Measurements from ENCODE around the gene ADSS1.

The ADSS1 gene

DNA sequence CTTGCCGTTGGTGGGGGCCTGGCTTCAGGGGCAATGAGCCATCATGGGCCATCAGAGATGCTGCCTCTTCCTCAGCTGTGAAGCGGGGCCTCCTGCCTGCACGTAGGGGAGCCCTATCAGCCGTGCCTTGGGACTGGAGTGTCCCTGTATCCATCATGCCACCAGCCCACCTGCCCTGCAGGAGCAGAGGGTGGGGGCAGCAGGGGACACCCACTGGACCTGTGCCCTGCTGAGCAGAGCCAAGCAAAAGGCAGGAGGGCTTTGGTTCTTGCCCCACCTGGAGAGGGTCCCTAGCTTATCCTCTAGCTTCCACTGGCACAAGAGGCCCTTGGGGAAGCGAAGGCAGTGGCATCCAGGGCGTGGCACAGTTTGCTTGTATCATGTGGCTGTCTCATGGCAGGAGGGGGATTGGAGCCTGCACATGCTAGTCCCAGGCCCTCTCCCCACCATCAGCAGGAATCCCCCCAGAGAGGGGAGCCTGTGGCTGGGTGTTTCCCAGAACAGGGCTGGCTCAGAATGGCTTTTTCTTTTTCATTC, 10.1 kb downstream of the ADSS1 start:
- DNase-seq (ENCODE audit: low read depth, low spot score): no peak

- no peak for DNase-seq (ENCODE audit: low read depth, low spot score)
Measured at GRCh38 chr14:104734601-104734990, 10.6 kb downstream of the ADSS1 start.

GRCh38 chr14:104734991-104735779, 11.2 kb downstream of the ADSS1 start:
- DNase-seq (ENCODE audit: low read depth, low spot score): no peak

DNA sequence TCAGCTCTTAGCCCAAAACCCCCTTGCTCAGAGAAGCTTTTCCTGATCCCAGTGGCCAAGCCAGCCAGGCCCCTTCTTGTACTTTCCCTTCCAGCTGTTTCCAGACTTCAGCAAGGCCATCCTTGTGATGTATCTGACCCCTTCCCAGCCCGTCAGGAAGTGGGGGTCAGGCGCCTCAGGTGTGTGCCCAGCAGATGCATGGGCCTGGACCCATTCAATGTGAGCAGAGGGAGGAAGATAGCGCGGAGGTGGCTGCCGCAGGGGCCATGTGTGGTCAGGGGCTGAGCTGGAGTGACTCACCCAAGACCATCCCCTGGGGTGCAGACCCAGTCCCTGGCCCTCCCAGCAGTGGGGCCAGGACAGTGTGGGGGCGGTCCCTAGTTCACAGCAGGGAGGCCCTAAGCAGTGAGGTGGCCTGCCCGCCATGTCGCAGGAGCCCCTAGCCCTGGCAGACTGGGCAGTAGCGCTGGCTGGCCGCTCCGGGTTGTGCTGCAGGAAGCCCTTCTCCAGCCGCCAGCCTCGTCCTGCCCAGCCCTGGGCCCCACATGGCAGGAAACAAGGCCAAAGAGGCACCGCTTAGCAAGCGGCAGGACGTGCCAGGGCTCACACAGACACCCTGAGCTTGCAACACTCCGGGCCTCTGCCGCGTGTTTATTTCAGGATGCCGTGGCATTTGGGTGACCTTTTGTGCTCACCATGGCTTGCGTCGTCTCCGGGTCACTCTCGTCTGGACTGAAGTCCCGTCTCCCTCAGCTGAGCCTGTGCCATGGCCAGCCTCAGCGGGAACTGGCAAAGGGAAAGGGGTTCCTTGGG, 12.0 kb downstream of the ADSS1 start:
- DNase-seq (ENCODE audit: low read depth, low spot score): no peak

- no peak for DNase-seq (ENCODE audit: low read depth, low spot score)
Measured at GRCh38 chr14:104738375-104739019, 14.5 kb downstream of the ADSS1 start.

DNA sequence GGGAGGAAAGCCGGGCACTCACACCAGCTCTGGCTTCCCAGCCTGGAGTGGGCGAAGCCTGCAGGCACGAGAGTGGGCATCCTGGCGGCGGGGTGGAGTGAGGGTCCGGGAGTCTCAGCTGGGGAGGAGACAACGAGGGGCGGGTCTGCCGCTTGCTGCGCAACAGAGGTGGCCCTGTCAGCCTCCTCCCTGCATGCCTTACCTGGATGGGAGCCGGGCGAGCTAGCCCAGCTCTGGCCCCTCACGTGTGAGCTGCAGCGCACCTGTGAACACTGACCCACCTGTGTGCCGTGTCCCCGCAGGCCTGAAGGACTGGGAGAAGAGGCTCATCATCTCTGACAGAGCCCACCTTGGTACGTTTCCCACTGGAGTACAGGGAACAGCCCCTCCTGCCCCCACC, 15.0 kb downstream of the ADSS1 start:
- DNase-seq (ENCODE audit: low read depth, low spot score): no peak

DNA sequence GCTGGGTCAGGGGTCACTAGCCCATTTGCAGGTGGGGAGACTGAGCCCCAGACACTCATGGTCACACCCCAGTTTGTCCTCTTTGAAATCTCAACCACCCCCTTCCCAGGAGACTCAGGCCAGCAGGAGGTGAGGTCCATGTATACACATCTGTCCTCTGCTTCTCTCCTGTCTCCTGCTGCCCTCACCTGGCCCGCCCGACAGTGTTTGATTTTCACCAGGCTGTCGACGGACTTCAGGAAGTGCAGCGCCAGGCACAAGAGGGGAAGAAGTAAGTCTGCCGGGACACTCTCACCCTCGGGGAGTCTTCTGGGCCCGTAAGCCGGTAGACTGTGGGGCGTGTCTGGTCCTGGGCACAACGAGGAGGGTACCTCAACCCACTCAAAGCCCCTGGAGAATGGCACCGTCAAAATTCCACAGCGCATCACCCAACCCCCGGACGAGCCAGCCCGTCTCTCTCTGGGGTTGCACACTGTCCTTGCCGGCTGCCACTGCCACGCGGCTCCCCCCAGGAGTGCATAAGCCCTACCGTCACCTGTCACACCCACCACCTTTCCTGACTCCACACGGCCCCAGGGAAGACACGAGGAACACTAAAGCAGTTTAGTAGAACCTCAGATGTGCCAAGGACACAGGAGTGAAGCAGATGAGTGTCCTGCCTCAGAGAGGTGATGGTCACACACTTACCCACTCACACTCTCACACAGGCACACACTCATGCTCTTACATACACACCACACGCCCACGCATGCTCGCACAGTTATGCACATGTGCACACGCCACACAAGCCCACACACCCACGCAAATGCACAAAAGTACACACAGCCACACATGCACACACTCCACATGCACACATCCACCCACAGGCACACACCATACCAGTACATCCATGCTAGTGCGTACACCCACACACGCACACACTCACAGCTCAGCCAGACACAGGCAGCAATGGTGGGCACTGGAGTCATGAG, 15.8 kb downstream of the ADSS1 start:
- DNase-seq (ENCODE audit: low read depth, low spot score): no peak

- DNase-seq (ENCODE audit: low read depth, low spot score): no peak
Measured at GRCh38 chr14:104741108-104741802, 17.2 kb downstream of the ADSS1 start.

DNA sequence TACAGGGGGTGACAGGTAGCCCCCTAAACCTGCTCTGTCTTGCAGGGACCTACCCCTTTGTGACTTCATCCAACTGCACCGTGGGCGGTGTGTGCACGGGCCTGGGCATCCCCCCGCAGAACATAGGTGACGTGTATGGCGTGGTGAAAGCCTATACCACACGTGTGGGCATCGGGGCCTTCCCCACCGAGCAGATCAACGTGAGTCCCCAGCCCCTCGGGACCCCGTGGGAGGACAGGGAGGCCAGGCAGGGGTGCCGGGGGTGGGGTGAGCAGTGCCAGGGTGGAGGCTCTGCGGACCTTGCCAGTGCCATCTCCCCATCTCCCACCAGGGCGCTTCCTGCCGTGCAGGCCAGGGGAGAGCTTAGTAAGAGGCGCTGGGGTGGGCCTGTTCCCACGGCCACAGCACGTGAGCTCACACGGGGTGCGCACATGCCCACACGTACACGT, 17.8 kb downstream of the ADSS1 start:
- DNase-seq (ENCODE audit: low read depth, low spot score): no peak

GRCh38 chr14:104742586-104743455, 18.8 kb downstream of the ADSS1 start:
- DNase-seq (ENCODE audit: low read depth, low spot score): no peak

- DNase-seq (ENCODE audit: low read depth, low spot score): no peak
Measured at GRCh38 chr14:104743461-104744380, 19.7 kb downstream of the ADSS1 start.

DNA sequence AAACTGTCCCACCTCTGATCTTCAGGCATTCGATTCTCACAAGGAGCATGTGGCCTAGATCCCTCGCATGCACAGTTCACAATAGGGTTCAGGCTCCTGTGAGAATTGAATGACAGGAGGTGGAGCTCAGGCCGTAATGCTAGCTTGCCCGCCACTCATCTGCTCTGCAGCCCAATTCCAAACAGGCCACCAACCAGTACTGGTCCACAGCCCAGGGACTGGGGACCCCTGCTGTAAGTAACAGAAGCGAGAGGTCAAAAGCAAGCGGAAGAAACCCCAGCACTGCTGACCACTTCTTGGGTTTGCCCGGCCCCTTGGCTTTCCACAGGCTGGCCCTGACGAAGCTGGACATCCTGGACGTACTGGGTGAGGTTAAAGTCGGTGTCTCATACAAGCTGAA, 20.5 kb downstream of the ADSS1 start:
- no peak for DNase-seq (ENCODE audit: low read depth, low spot score)

DNA sequence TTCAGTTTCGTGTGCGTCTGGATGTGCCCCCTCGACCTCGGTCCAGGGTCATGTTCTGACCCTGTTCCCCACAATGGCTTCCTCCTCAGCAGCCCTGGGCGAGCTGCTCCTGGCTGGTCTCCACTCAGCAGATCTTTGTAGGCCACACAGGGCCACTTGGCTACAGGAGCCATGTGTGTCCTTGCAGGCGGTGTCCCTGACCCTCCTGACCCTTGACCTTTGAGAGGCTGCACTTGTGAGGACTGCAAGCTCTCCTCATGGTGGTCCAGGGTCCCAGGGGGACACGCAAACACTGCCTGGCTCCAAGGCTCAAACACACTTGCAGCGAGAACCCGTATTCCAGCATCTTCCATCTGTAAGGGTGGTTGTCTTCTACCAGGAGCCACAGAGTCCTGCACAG, 21.4 kb downstream of the ADSS1 start:
- no peak for DNase-seq (ENCODE audit: low read depth, low spot score)

DNA sequence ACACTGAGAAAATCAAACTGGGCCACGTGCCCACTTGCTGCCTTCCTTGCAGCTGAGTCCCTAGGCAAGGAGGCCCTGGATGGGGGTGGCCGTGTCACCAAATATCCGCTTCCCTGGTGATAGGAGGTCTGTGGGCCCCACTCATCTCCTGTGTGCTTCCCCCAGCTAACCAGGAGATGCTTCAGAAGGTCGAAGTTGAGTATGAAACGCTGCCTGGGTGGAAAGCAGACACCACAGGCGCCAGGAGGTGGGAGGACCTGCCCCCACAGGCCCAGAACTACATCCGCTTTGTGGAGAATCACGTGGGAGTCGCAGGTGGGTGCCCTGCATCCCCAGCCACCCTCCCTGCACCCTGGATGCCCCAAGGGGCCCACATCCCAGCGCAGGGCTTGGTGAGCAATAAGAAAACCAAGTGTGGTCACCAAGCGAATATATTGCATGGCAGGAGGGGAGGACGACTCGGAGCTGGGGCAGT, 22.1 kb downstream of the ADSS1 start:
- DNase-seq (ENCODE audit: low read depth, low spot score): no peak

- no peak for DNase-seq (ENCODE audit: low read depth, low spot score)
Measured at GRCh38 chr14:104746934-104747481, 23.0 kb downstream of the ADSS1 start.

DNA sequence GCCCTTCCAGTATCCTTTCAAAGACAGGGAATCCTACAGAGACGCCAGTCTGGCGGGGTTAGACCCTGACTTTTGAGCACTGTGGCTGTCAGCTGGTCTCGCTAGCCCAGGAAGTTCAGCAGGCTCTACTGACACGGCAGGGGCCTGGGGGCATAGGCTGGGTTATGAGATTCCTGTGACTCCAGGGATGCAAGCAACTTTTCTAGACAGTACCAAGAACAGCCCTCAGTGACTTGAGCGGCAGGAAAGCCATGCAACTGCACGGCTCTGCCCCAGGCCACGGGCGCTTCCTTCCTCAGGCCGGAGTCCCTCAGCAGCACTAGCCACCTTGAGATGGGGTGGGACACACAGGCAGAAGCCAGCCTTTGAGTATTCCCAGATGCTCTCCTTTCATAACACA, 23.8 kb downstream of the ADSS1 start:
- DNase-seq (ENCODE audit: low read depth, low spot score): no peak

DNA sequence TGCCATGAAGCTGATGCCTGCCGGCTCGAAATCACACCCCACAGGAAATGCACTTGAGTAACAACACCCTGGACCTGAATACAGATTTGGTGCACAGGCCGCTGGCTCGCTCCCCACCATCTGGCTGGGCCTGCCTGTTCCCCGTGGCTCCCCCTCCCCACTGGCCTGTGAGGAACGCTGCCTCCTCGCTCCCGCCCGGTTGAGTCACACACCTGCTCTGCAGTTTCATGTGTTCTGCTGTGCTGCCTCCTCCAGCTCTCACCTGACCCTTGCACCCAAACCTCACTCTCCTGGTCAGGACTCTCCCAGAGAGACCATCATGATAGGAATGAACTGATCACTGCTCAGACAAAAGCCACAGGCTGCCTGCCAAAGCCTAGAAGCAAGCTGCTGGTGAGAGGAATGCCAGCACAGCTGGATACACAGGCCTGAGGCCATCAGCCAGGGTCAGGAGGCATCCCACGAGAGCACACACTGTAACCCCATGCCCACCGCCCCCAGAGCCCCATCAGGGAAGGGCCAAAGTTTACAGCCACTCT, 25.2 kb downstream of the ADSS1 start:
- no peak for DNase-seq (ENCODE audit: low read depth, low spot score)

Data from brain pericyte (primary cell).